Endothelial cell of umbilical vein (primary cell): ENCODE measurements around the gene PDE11A. TPM values are rescaled to one million over a fixed set of nuclear protein-coding genes. Genes with fewer than 3 reads are reported as not detected.

Experiments
- BruUV-seq: library from RNA; stranded (reverse); fragments of 400-500 nt; replicated peaks from 2 replicates; lab custom pipeline; 2021; lab: Mats Ljungman, UMichigan
- CTCF ChIA-PET: fragments of 300-600, 350-600 bp; sonication (Branson Sonifier 250); formaldehyde crosslinking; loops from one replicate; lab custom pipeline; 2021; ENCODE audit warnings: antibody characterized with exemption, inconsistent platforms; lab: Charles Lee
- POLR2A ChIA-PET: fragments of 300-600, 350-600 bp; sonication (Branson Sonifier 250); formaldehyde crosslinking; loops from one replicate; lab custom pipeline; 2021; ENCODE audit warnings: antibody characterized with exemption, inconsistent platforms; lab: Charles Lee
- DNase-seq: peaks from one replicate; pipeline ENCODE4 v3.0.0-alpha.2; 2011; ENCODE audit warnings: low read depth, low spot score
- FAIRE-seq: peaks from 2 replicates; lab custom pipeline; 2011; peaks lifted over from hg19 to GRCh38; lab: Jason Lieb, UNC
- H2AFZ ChIP-seq: 2 replicates; pipeline ENCODE4 v1.6.0; 2012; ENCODE audit warnings: low read depth, low read length, control low read depth, inconsistent platforms
- H3K27ac ChIP-seq: 2 replicates; pipeline ENCODE4 v1.5.1; 2011; ENCODE audit warnings: low read depth, mild to moderate bottlenecking, control low read depth, low read length, moderate library complexity; ENCODE audit not compliant: insufficient read depth
- H3K27me3 ChIP-seq, 2 experiments: 2 replicates each; pipeline versions ENCODE4 v1.6.0 to v1.6.1; 2011; ENCODE audit warnings: low read length in 2 of 2, mixed read lengths in 1 of 2; ENCODE audit not compliant: control insufficient read depth in 2 of 2, insufficient read depth in 2 of 2
- H3K36me3 ChIP-seq, 2 experiments: 2 replicates in 1 of 2; 3 replicates in 1 of 2; pipeline ENCODE4 v1.5.1; 2011; ENCODE audit warnings: low read length in 2 of 2, mild to moderate bottlenecking in 1 of 2, moderate library complexity in 1 of 2; ENCODE audit not compliant: control insufficient read depth in 2 of 2, insufficient read depth in 2 of 2; ENCODE audit errors: extremely low read depth in 1 of 2
- H3K4me1 ChIP-seq: 3 replicates; pipeline ENCODE4 v1.5.1; 2011; ENCODE audit warnings: mild to moderate bottlenecking, low read length; ENCODE audit not compliant: control insufficient read depth, insufficient read depth; ENCODE audit errors: extremely low read depth
- H3K4me2 ChIP-seq: 2 replicates; pipeline ENCODE4 v1.6.1; 2011; ENCODE audit warnings: low read length, control low read depth, mixed read lengths; ENCODE audit not compliant: insufficient read depth
- H3K4me3 ChIP-seq, 3 experiments: fragments of 200-600 bp in 1 of 3; sonication (generic), shearing (Covaris generic) in 1 of 3; replicated peaks in 1 of 3; 2 replicates each; pipeline ENCODE4 v1.5.1; 2011 to 2016; ENCODE audit warnings: control low read depth in 3 of 3, low read length in 3 of 3, mild to moderate bottlenecking in 2 of 3, inconsistent platforms in 1 of 3, low read depth in 1 of 3, moderate library complexity in 1 of 3; ENCODE audit not compliant: insufficient read depth in 1 of 3
- H3K79me2 ChIP-seq: 2 replicates; pipeline ENCODE4 v1.6.0; 2012; ENCODE audit warnings: low read length, inconsistent platforms; ENCODE audit not compliant: control insufficient read depth, insufficient read depth
- H3K9ac ChIP-seq: replicated peaks from 2 replicates; pipeline ENCODE3; 2011; ENCODE audit warnings: low read length, control low read depth; ENCODE audit not compliant: insufficient read depth; ENCODE audit errors: extremely low read depth
- H3K9me1 ChIP-seq: replicated peaks from 3 replicates; pipeline ENCODE4 v1.6.0; 2011; ENCODE audit warnings: mild to moderate bottlenecking, low read length; ENCODE audit not compliant: control insufficient read depth, insufficient read depth; ENCODE audit errors: extremely low read depth
- H3K9me3 ChIP-seq: replicated peaks from 2 replicates; pipeline ENCODE4 v1.5.1; 2012; ENCODE audit warnings: low read length, inconsistent platforms; ENCODE audit not compliant: control insufficient read depth, insufficient read depth
- H4K20me1 ChIP-seq: replicated peaks from 2 replicates; pipeline ENCODE3; 2011; ENCODE audit warnings: mild to moderate bottlenecking, low read length; ENCODE audit not compliant: control insufficient read depth, insufficient read depth; ENCODE audit errors: extremely low read depth
- EZH2 ChIP-seq: IDR thresholded peaks from 2 replicates; pipeline ENCODE4 v1.6.1; 2012; ENCODE audit warnings: borderline replicate concordance, low read depth, mild to moderate bottlenecking, moderate library complexity, low read length, inconsistent platforms; ENCODE audit not compliant: severe bottlenecking
- GATA2 ChIP-seq: IDR thresholded peaks from 2 replicates; pipeline ENCODE4 v1.7.0; 2011; ENCODE audit warnings: low read depth, mild to moderate bottlenecking, moderate library complexity, mixed read lengths, low read length; ENCODE audit not compliant: insufficient read length, insufficient read depth
- JUN ChIP-seq: IDR thresholded peaks from 2 replicates; pipeline ENCODE4 v1.6.1; 2011; ENCODE audit warnings: borderline replicate concordance, low read depth; ENCODE audit not compliant: insufficient read length, insufficient read depth
- MYC ChIP-seq: IDR thresholded peaks from one replicate; pipeline ENCODE4 v1.6.1; 2011; ENCODE audit warnings: mild to moderate bottlenecking, low read depth, low read length
- POLR2AphosphoS5 ChIP-seq: IDR thresholded peaks from 2 replicates; pipeline ENCODE4 v1.6.1; 2012; ENCODE audit warnings: low read depth, mild to moderate bottlenecking, control low read depth, low read length, moderate library complexity; ENCODE audit not compliant: insufficient read depth
- dilution Hi-C: fragments of 300-500 bp; cut with MboI; formaldehyde crosslinking; loops from one replicate; pipeline ENCODE4 v1.15.0; 2019; ENCODE audit warnings: low sequenced_read_pairs; ENCODE audit not compliant: extremely low pct_ligation_motif_present
- intact Hi-C: fragments of 100-400 bp; cut with micrococcal nuclease; formaldehyde crosslinking; loops from one replicate; pipeline ENCODE4 v1.10.0; 2022
- polyA plus RNA-seq, 4 experiments: library from polyadenylated mRNA; depleted of rRNA in 3 of 4; stranded (reverse) in 3 of 4; unstranded in 1 of 4; fragments of >200 nt; gene quantifications; 2 replicates each; pipeline versions ENCODE4 v1.2.1 to v1.2.3, GENCODE V29; 2011 to 2012; ENCODE audit warnings: missing spikeins in 1 of 4
- total RNA-seq: library from RNA; stranded (reverse); gene quantifications from 2 replicates; pipeline ENCODE4 v1.2.3, GENCODE V29; 2021
- TF ChIP-seq, protein P1 (sequence below): IDR thresholded peaks from 2 replicates; pipeline ENCODE4 v1.6.1; 2011; ENCODE audit not compliant: insufficient read depth, insufficient read length
- TF ChIP-seq, protein P2 (sequence below), 2 donors: IDR thresholded peaks; 1 replicate in 1 of 2; 2 replicates in 1 of 2; pipeline ENCODE4 v1.5.1; 2011; ENCODE audit warnings: low read length in 2 of 2, mild to moderate bottlenecking in 2 of 2, moderate library complexity in 2 of 2, control low read depth in 1 of 2, inconsistent platforms in 1 of 2, low read depth in 1 of 2; ENCODE audit not compliant: insufficient read depth in 1 of 2; ENCODE audit errors: extremely low read depth in 1 of 2

PDE11A gene
- total and polyA plus RNA-seq, 2 donors (not counting 3 experiments of a cell fraction or from before 2014, with no cell fraction given): 0.07 to 0.51 TPM

DNA sequence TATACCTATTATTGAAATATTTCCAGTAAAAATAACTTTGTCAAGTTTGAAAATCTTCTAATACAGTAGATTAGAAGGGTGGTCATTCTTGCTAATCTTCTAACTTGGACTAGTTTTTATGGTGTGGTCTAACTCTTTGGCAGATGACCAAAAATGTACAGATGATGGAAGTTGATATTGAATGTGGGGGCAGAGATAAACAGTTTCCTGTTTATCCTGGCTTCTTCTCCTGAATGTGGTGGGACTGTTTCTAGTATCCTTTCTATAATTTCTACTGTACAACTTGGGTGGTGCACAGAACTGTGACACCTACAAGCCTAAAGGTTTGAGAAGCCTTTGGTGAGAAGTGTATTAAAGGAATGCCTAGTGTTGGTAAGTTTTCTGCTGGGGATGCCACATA is 178.7 kb downstream of the PDE11A start:
- Histone ChIP-seq H3K4me2 (no peak overlapping the region), H3K79me2 (no peaks in the 10 kb centered on the region), H3K9ac (no peak overlapping the region), H3K36me3 (no peaks in the 10 kb centered on the region), H3K4me1 (no peaks in the 10 kb centered on the region), H3K9me1 (no peaks in the 10 kb centered on the region), H4K20me1 (no peaks in the 10 kb centered on the region), H3K27me3 (no peaks in the 10 kb centered on the region), H3K27ac (no peak overlapping the region), H3K4me3 (no peak overlapping the region), H3K9me3 (no peaks in the 10 kb centered on the region), H2AFZ (no peak overlapping the region)
- BruUV-seq: no TSS peak
- dilution Hi-C loops (no loop called here), intact Hi-C loops (no loop called here)
- FAIRE-seq: no peak
- TF ChIP-seq, protein P1, sequence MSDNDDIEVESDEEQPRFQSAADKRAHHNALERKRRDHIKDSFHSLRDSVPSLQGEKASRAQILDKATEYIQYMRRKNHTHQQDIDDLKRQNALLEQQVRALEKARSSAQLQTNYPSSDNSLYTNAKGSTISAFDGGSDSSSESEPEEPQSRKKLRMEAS: no peak
- TF ChIP-seq, protein P2, sequence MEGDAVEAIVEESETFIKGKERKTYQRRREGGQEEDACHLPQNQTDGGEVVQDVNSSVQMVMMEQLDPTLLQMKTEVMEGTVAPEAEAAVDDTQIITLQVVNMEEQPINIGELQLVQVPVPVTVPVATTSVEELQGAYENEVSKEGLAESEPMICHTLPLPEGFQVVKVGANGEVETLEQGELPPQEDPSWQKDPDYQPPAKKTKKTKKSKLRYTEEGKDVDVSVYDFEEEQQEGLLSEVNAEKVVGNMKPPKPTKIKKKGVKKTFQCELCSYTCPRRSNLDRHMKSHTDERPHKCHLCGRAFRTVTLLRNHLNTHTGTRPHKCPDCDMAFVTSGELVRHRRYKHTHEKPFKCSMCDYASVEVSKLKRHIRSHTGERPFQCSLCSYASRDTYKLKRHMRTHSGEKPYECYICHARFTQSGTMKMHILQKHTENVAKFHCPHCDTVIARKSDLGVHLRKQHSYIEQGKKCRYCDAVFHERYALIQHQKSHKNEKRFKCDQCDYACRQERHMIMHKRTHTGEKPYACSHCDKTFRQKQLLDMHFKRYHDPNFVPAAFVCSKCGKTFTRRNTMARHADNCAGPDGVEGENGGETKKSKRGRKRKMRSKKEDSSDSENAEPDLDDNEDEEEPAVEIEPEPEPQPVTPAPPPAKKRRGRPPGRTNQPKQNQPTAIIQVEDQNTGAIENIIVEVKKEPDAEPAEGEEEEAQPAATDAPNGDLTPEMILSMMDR (IDR thresholded peaks at IDR 0.05; ENCODE audit: extremely low read depth in 1 of 2, insufficient read depth in 1 of 2, low read depth in 1 of 2, low read length in 2 of 2): no peak
- no peak for TF ChIP-seq MYC
- TF ChIP-seq EZH2: no peak
- CTCF ChIA-PET: no interaction called here
- POLR2A ChIA-PET: no interaction called here
- no peak for DNase-seq

DNA sequence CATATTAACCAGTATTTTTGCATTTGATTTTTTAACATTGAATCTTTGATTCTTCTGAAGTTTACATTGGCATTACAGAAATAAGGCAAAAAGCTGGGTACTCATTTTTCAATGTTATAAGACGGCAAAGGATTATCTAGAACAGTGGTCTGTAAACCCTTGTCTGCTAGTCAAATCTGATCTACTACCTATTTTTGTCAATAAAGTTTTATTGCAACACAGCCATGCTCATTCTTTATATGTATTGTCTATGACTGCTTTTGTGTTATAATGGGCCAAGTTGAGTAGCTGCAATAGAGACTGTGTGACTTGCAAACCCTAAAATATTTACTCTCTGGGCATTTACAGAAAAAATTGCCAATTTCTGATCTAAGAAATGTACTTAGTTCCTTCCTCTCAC is 181.0 kb downstream of the PDE11A start:
- dilution Hi-C loops: no loop called here

More for the DNA sequence above, 181.0 kb downstream of the PDE11A start:
- H4K20me1 ChIP-seq: no peaks in the 10 kb centered on the region
- H3K36me3 ChIP-seq: no peaks in the 10 kb centered on the region
- no peak for FAIRE-seq
- H3K27ac ChIP-seq: no peak overlapping the region
- no peak for DNase-seq
- intact Hi-C loops: no loop called here
- POLR2A ChIA-PET: no interaction called here
- BruUV-seq: no TSS peak
- H3K79me2 ChIP-seq: no peaks in the 10 kb centered on the region
- H2AFZ ChIP-seq: no peak overlapping the region
- H3K4me1 ChIP-seq: no peaks in the 10 kb centered on the region
- H3K27me3 ChIP-seq: no peaks in the 10 kb centered on the region
- H3K9me1 ChIP-seq: no peaks in the 10 kb centered on the region
- no peak overlapping the region for H3K4me2 ChIP-seq
- TF ChIP-seq MYC (no peak), EZH2 (no peak), JUN (no peak), POLR2AphosphoS5 (no peak), GATA2 (no peak)
- TF ChIP-seq, protein P2 (IDR thresholded peaks at IDR 0.05; ENCODE audit: extremely low read depth in 1 of 2, insufficient read depth in 1 of 2, low read depth in 1 of 2, low read length in 2 of 2): no peak
- TF ChIP-seq, protein P1: no peak
- CTCF ChIA-PET: interaction anchor here (1.1 kb wide), 1 partner anchor 14 kb away, joined by 3 read pairs; no protein-coding TSS in a partner anchor
- H3K4me3 ChIP-seq: no peak overlapping the region
- H3K9ac ChIP-seq: no peak overlapping the region
- H3K9me3 ChIP-seq: no peaks in the 10 kb centered on the region
